Stimulated activated CD8-positive, alpha-beta memory T cell treated with anti-CD3 and anti-CD28 coated beads, Interleukin-4, amount 100 ng/mL, for 48 hours (primary cell): ENCODE results near the gene UBE2I.
"Not testable (repeated sequence)": the region's sequence is repeated elsewhere in the genome, so short reads cannot be mapped to it uniquely, and the experiment has no call there.

ENCODE experiments used
- DNase-seq: peaks from one replicate; pipeline ENCODE4 v3.0.0-alpha.2; 2020

UBE2I gene

GRCh38 chr16:1293921-1294656, 15.3 kb upstream of the UBE2I start:
- no peak for DNase-seq

- no peak for DNase-seq
These were observed 14.0 kb upstream of the UBE2I start for GRCh38 chr16:1295465-1295864.

GRCh38 chr16:1296688-1297017, 12.8 kb upstream of the UBE2I start:
- not testable (repeated sequence) for DNase-seq

GRCh38 chr16:1297018-1297696, 12.3 kb upstream of the UBE2I start:
- DNase-seq: peak; percentile 54

- no peak for DNase-seq
These were observed 11.0 kb upstream of the UBE2I start for GRCh38 chr16:1298406-1298805.

- no peak for DNase-seq
These were observed 10.2 kb upstream of the UBE2I start for GRCh38 chr16:1299012-1299867.

- DNase-seq: no peak
These were observed 9.6 kb upstream of the UBE2I start for GRCh38 chr16:1299868-1300203.

- DNase-seq: peak; percentile 88
These were observed 8.6 kb upstream of the UBE2I start for GRCh38 chr16:1300664-1301476.

GRCh38 chr16:1301562-1301961, 7.9 kb upstream of the UBE2I start:
- no peak for DNase-seq

- DNase-seq: peak; percentile 46
These were observed 3.6 kb upstream of the UBE2I start for GRCh38 chr16:1305823-1306222.

GRCh38 chr16:1306334-1306733, 3.1 kb upstream of the UBE2I start:
- no peak for DNase-seq

GRCh38 chr16:1308036-1308976, 1.1 kb upstream of the UBE2I start:
- DNase-seq: no peak

- DNase-seq: peak; percentile 72
These were observed 724 bp downstream of the UBE2I start for GRCh38 chr16:1309888-1310831.

- DNase-seq: peak; percentile 46
These were observed 1.4 kb downstream of the UBE2I start for GRCh38 chr16:1310832-1311200.

- DNase-seq: no peak
These were observed 1.8 kb downstream of the UBE2I start for GRCh38 chr16:1311212-1311737.

- no peak for DNase-seq
These were observed 2.5 kb downstream of the UBE2I start for GRCh38 chr16:1311738-1312466.

- no peak for DNase-seq
These were observed 3.0 kb downstream of the UBE2I start for GRCh38 chr16:1312467-1312816.

GRCh38 chr16:1312903-1313302, 3.5 kb downstream of the UBE2I start:
- DNase-seq: no peak

- DNase-seq: no peak
These were observed 4.4 kb downstream of the UBE2I start for GRCh38 chr16:1313721-1314369.
